T-cell (primary cell): ENCODE measurements around the gene ANKRD28. TPM values are rescaled to one million over a fixed set of nuclear protein-coding genes. Genes with fewer than 3 reads are reported as not detected.

Experiments
- ATAC-seq, 4 experiments: fragments of 200-7000 bp in 3 of 4; fragments of 150-1000 bp in 1 of 4; cut with Tn5 transposase; replicated peaks in 1 of 4; 1 replicate in 3 of 4; 2 replicates in 1 of 4; pipeline ENCODE4 v1.10.0; 2021; ENCODE audit warnings: moderate library complexity in 3 of 4, mild to moderate bottlenecking in 2 of 4, moderate number of reproducible peaks in 1 of 4
- CTCF ChIA-PET, 2 donors: fragments of 300-600 bp; sonication (Branson Sonifier 250); formaldehyde crosslinking; loops; one replicate each; lab custom pipeline; 2022; ENCODE audit warnings: antibody characterized with exemption in 2 of 2; lab: Charles Lee
- POLR2A ChIA-PET, 2 donors: fragments of 300-600 bp; sonication (Branson Sonifier 250); formaldehyde crosslinking; loops; one replicate each; lab custom pipeline; 2022; ENCODE audit warnings: antibody characterized with exemption in 2 of 2; lab: Charles Lee
- DNase-seq, 35 experiments: peaks; one replicate each; pipeline versions ENCODE4 v3.0.0 to v3.0.0-alpha.2; 2013 to 2023
- H3K27ac ChIP-seq: one replicate; pipeline ENCODE4 v1.5.1; 2013; ENCODE audit warnings: low read length
- H3K27me3 ChIP-seq, 2 experiments: replicated peaks in 1 of 2; 1 replicate in 1 of 2; 2 replicates in 1 of 2; pipeline versions ENCODE4 v1.6.1 to v1.7.0; 2013; ENCODE audit warnings: low read length in 1 of 2, mixed read lengths in 1 of 2; ENCODE audit not compliant: control insufficient read depth in 2 of 2, insufficient read depth in 2 of 2; ENCODE audit errors: extremely low read depth in 1 of 2
- H3K36me3 ChIP-seq, 2 donors: 1 replicate in 1 of 2; 2 replicates in 1 of 2; pipeline versions ENCODE4 v1.6.1 to v1.7.0; 2013; ENCODE audit warnings: low read length in 1 of 2; ENCODE audit not compliant: control insufficient read depth in 2 of 2, insufficient read depth in 1 of 2; ENCODE audit errors: extremely low read depth in 1 of 2
- H3K4me1 ChIP-seq, 2 experiments: 1 replicate in 1 of 2; 2 replicates in 1 of 2; pipeline versions ENCODE4 v1.6.1 to v1.7.0; 2013; ENCODE audit warnings: low read length in 2 of 2, mixed read lengths in 1 of 2; ENCODE audit not compliant: insufficient read depth in 2 of 2, control insufficient read depth in 1 of 2; ENCODE audit errors: extremely low read depth in 1 of 2
- H3K4me3 ChIP-seq, 2 donors: 1 replicate in 1 of 2; 2 replicates in 1 of 2; pipeline versions ENCODE4 v1.5.1 to v1.7.0; 2013; ENCODE audit warnings: mild to moderate bottlenecking in 2 of 2, low read length in 1 of 2, moderate library complexity in 1 of 2; ENCODE audit not compliant: control insufficient read depth in 1 of 2; ENCODE audit errors: extremely low read depth in 1 of 2
- H3K9me3 ChIP-seq: 2 replicates; pipeline ENCODE4 v1.7.0; 2013
- H3K27ac Mint-ChIP-seq, 2 donors: one replicate each; pipeline ENCODE4 v1.8.0; 2020 to 2021; ENCODE audit warnings: mild to moderate bottlenecking in 2 of 2, mixed read lengths in 2 of 2
- H3K27me3 Mint-ChIP-seq, 2 donors: one replicate each; pipeline ENCODE4 v1.8.0; 2021 to 2022; ENCODE audit warnings: mixed read lengths in 2 of 2
- H3K36me3 Mint-ChIP-seq: one replicate; pipeline ENCODE4 v1.8.0; 2021; ENCODE audit warnings: mixed read lengths
- H3K4me1 Mint-ChIP-seq, 3 donors: one replicate each; pipeline ENCODE4 v1.8.0; 2020 to 2022; ENCODE audit warnings: mixed read lengths in 3 of 3, mild to moderate bottlenecking in 1 of 3
- H3K4me3 Mint-ChIP-seq, 3 donors: one replicate each; pipeline ENCODE4 v1.8.0; 2020 to 2022; ENCODE audit warnings: mild to moderate bottlenecking in 3 of 3, mixed read lengths in 3 of 3, moderate library complexity in 3 of 3
- H3K9me3 Mint-ChIP-seq, 3 donors: one replicate each; pipeline ENCODE4 v1.8.0; 2020 to 2022; ENCODE audit warnings: mixed read lengths in 3 of 3
- WGBS: methylation state at CpG from one replicate; pipeline ENCODE4 v1.1.5; 2013; ENCODE audit warnings: missing lambda C conversion rate; ENCODE audit not compliant: insufficient coverage; 5-methylcytosine and 5-hydroxymethylcytosine counted together
- total RNA-seq, 35 experiments: library from RNA in 6 of 35; stranded (reverse) in 6 of 35; fragments of 120-200 nt in 1 of 35; gene quantifications; one replicate each; pipeline versions ENCODE4 v1.2.1 to v1.2.4 and lab custom pipeline; 2013 to 2026

ANKRD28 gene
- total RNA-seq, 5 donors from 2014 or later (not counting 1 experiment from before 2014, with no cell fraction given): 30.1 to 67.6 (median 39.0) TPM

GRCh38 chr3:15787526-15787925 lies 10.3 kb downstream of the ANKRD28 start:
- peaks cover 65% of the 10 kb centered on the region for H3K36me3 Mint-ChIP-seq
- no peaks in the 10 kb centered on the region for H3K27me3 Mint-ChIP-seq
- no peaks in the 10 kb centered on the region for H3K4me1 ChIP-seq
- no peaks in the 10 kb centered on the region for H3K9me3 ChIP-seq
- WGBS: no CpG with 5 or more reads among the region's 1 CpG
- peaks cover 36 to 67% (median 44%) of the 10 kb centered on the region in 3 donors for H3K4me1 Mint-ChIP-seq
- no peaks in the 10 kb centered on the region for H3K9me3 Mint-ChIP-seq
- H3K27me3 ChIP-seq: no peaks in the 10 kb centered on the region
- DNase-seq (no peak), ATAC-seq (no peak)
- ChIA-PET CTCF (interaction anchor here (0.6 to 0.8 kb wide), 3 partner anchors 9 to 20 kb away, joined by 3 to 5 read pairs (median 3); partner anchors contain the start of gene ANKRD28 (in 1 of the 2)), POLR2A (interaction anchor here in 1 of 2 donors (1.1 kb wide), 1 partner anchor 180 kb away, joined by 3 read pairs; no protein-coding TSS in a partner anchor)
- H3K36me3 ChIP-seq: no peaks in the 10 kb centered on the region
- H3K27ac Mint-ChIP-seq: no peak overlapping the region
- H3K27ac ChIP-seq: no peak overlapping the region
- H3K4me3 ChIP-seq: no peak overlapping the region
- H3K4me3 Mint-ChIP-seq: no peak overlapping the region

- ChIA-PET POLR2A (no interaction called here), CTCF (no interaction called here)
- Histone ChIP-seq H3K27me3 (no peaks in the 10 kb centered on the region), H3K4me3 (no peak overlapping the region), H3K4me1 (no peaks in the 10 kb centered on the region), H3K27ac (no peak overlapping the region), H3K9me3 (no peaks in the 10 kb centered on the region), H3K36me3 (no peaks in the 10 kb centered on the region)
- Mint-ChIP-seq H3K27ac (no peak overlapping the region), H3K4me3 (no peak overlapping the region), H3K9me3 (no peaks in the 10 kb centered on the region), H3K27me3 (no peaks in the 10 kb centered on the region), H3K4me1 (peaks cover 21 to 45% (median 27%) of the 10 kb centered on the region in 3 donors), H3K36me3 (peaks cover 44% of the 10 kb centered on the region)
- DNase-seq (no peak), ATAC-seq (no peak)
- WGBS: no CpG with 5 or more reads among the region's 4 CpGs
Observed at GRCh38 chr3:15783361-15783969, 14.3 kb downstream of the ANKRD28 start.

- ChIA-PET CTCF (interaction anchor here (0.5 to 1.1 kb wide), 2 partner anchors 15 to 383 kb away, joined by 3 to 7 read pairs; partner anchors contain the start of gene ANKRD28 (in 1 of the 2)), POLR2A (interaction anchor here in 1 of 2 donors (0.6 kb wide), 1 partner anchor 446 kb away, joined by 3 read pairs; no protein-coding TSS in a partner anchor)
- peaks cover 42% of the 10 kb centered on the region for H3K36me3 Mint-ChIP-seq
- H3K9me3 Mint-ChIP-seq: no peaks in the 10 kb centered on the region
- Histone ChIP-seq H3K4me3 (no peak overlapping the region), H3K4me1 (no peaks in the 10 kb centered on the region), H3K27me3 (no peaks in the 10 kb centered on the region), H3K27ac (no peak overlapping the region), H3K36me3 (peaks cover 0 to 3% of the 10 kb centered on the region in 2 donors), H3K9me3 (no peaks in the 10 kb centered on the region)
- H3K4me3 Mint-ChIP-seq: no peak overlapping the region
- H3K27ac Mint-ChIP-seq: no peak overlapping the region
- no CpG with 5 or more reads among the region's 2 CpGs for WGBS
- H3K27me3 Mint-ChIP-seq: no peaks in the 10 kb centered on the region
- DNase-seq (no peak), ATAC-seq (no peak)
- H3K4me1 Mint-ChIP-seq: peaks cover 21 to 45% (median 29%) of the 10 kb centered on the region in 3 donors
Observed at GRCh38 chr3:15782429-15782828, 15.3 kb downstream of the ANKRD28 start.

GRCh38 chr3:15781637-15782402 lies 16.0 kb downstream of the ANKRD28 start:
- Mint-ChIP-seq H3K36me3 (peaks cover 42% of the 10 kb centered on the region), H3K4me3 (no peak overlapping the region), H3K27me3 (no peaks in the 10 kb centered on the region), H3K9me3 (no peaks in the 10 kb centered on the region), H3K27ac (no peak overlapping the region), H3K4me1 (peaks cover 21 to 44% (median 29%) of the 10 kb centered on the region in 3 donors)
- Histone ChIP-seq H3K4me3 (no peak overlapping the region), H3K4me1 (no peaks in the 10 kb centered on the region), H3K27ac (no peak overlapping the region), H3K36me3 (peaks cover 0 to 3% of the 10 kb centered on the region in 2 donors), H3K27me3 (no peaks in the 10 kb centered on the region), H3K9me3 (no peaks in the 10 kb centered on the region)
- 100% methylated on average over 1 of the region's 6 CpGs for WGBS
- DNase-seq: no peak
- CTCF ChIA-PET: interaction anchor here (0.5 to 1.1 kb wide), 2 partner anchors 15 to 383 kb away, joined by 3 to 7 read pairs; partner anchors contain the start of gene ANKRD28 (in 1 of the 2)
- ATAC-seq: no peak
- POLR2A ChIA-PET: interaction anchor here (0.6 to 0.7 kb wide), 2 partner anchors 136 to 446 kb away, joined by 3 to 5 read pairs; no protein-coding TSS in a partner anchor

GRCh38 chr3:15781131-15781530 lies 16.6 kb downstream of the ANKRD28 start:
- peaks cover 43% of the 10 kb centered on the region for H3K36me3 Mint-ChIP-seq
- H3K4me3 ChIP-seq: no peak overlapping the region
- no peak for DNase-seq
- H3K27me3 ChIP-seq: no peaks in the 10 kb centered on the region
- peaks cover 21 to 46% (median 32%) of the 10 kb centered on the region in 3 donors for H3K4me1 Mint-ChIP-seq
- ChIA-PET POLR2A (interaction anchor here (0.7 to 1.2 kb wide), 2 partner anchors 13 to 135 kb away, joined by 4 to 5 read pairs; no protein-coding TSS in a partner anchor), CTCF (interaction anchor here in 1 of 2 donors (0.6 to 1.1 kb wide), 2 partner anchors 16 to 232 kb away, joined by 3 read pairs; partner anchors contain the start of gene ANKRD28)
- no peak overlapping the region for H3K27ac Mint-ChIP-seq
- H3K4me1 ChIP-seq: no peaks in the 10 kb centered on the region
- H3K4me3 Mint-ChIP-seq: no peak overlapping the region
- no peak for ATAC-seq
- H3K27ac ChIP-seq: no peak overlapping the region
- H3K36me3 ChIP-seq: peaks cover 0 to 3% of the 10 kb centered on the region in 2 donors
- no peaks in the 10 kb centered on the region for H3K9me3 ChIP-seq
- no peaks in the 10 kb centered on the region for H3K9me3 Mint-ChIP-seq
- H3K27me3 Mint-ChIP-seq: no peaks in the 10 kb centered on the region

GRCh38 chr3:15779111-15779510 lies 18.7 kb downstream of the ANKRD28 start:
- Mint-ChIP-seq H3K27me3 (no peaks in the 10 kb centered on the region), H3K36me3 (peaks cover 24% of the 10 kb centered on the region), H3K27ac (no peak overlapping the region), H3K9me3 (no peaks in the 10 kb centered on the region), H3K4me3 (no peak overlapping the region), H3K4me1 (peaks cover 21 to 41% (median 27%) of the 10 kb centered on the region in 3 donors)
- no peak overlapping the region for H3K27ac ChIP-seq
- H3K27me3 ChIP-seq: no peaks in the 10 kb centered on the region
- peaks cover 0 to 3% of the 10 kb centered on the region in 2 donors for H3K36me3 ChIP-seq
- no CpG with 5 or more reads among the region's 1 CpG for WGBS
- ChIA-PET CTCF (no interaction called here), POLR2A (interaction anchor here in 1 of 2 donors (0.5 kb wide), 1 partner anchor 18 kb away, joined by 7 read pairs; no protein-coding TSS in a partner anchor)
- H3K9me3 ChIP-seq: no peaks in the 10 kb centered on the region
- H3K4me3 ChIP-seq: no peak overlapping the region
- DNase-seq (no peak), ATAC-seq (no peak)
- H3K4me1 ChIP-seq: no peaks in the 10 kb centered on the region
